Measurements from ENCODE around the gene CELA3B.
"Not testable (repeated sequence)": the region's sequence is repeated elsewhere in the genome, so short reads cannot be mapped to it uniquely, and the experiment has no call there.

Gene CELA3B

GRCh38 chr1:21946836-21947587, 29.8 kb upstream of the CELA3B start:
- DNase-seq: no peak

GRCh38 chr1:21950734-21951133, 26.1 kb upstream of the CELA3B start:
- DNase-seq: no peak

- DNase-seq: no peak
These were observed 25.5 kb upstream of the CELA3B start for GRCh38 chr1:21951226-21951870.

- no peak for DNase-seq
These were observed 23.9 kb upstream of the CELA3B start for GRCh38 chr1:21952786-21953520.

- no peak for DNase-seq
These were observed 21.8 kb upstream of the CELA3B start for GRCh38 chr1:21955058-21955457.

- DNase-seq: no peak
These were observed 21.1 kb upstream of the CELA3B start for GRCh38 chr1:21955501-21956281.

- DNase-seq: peak; percentile 37 to 46
These were observed 19.9 kb upstream of the CELA3B start for GRCh38 chr1:21956720-21957552.

GRCh38 chr1:21961337-21961736, 15.5 kb upstream of the CELA3B start:
- no peak for DNase-seq

GRCh38 chr1:21961799-21962198, 15.0 kb upstream of the CELA3B start:
- DNase-seq: no peak

GRCh38 chr1:21963477-21964217, 13.2 kb upstream of the CELA3B start:
- peak; percentile 88 to 89 for DNase-seq

GRCh38 chr1:21966247-21967000, 10.4 kb upstream of the CELA3B start:
- no peak for DNase-seq

GRCh38 chr1:21967216-21967615, 9.6 kb upstream of the CELA3B start:
- not testable (repeated sequence) for DNase-seq

GRCh38 chr1:21969066-21969465, 7.8 kb upstream of the CELA3B start:
- not testable (repeated sequence) for DNase-seq

GRCh38 chr1:21970523-21970922, 6.3 kb upstream of the CELA3B start:
- not testable (repeated sequence) for DNase-seq

GRCh38 chr1:21972973-21973441, 3.8 kb upstream of the CELA3B start:
- not testable (repeated sequence) for DNase-seq

- DNase-seq: not testable (repeated sequence)
These were observed 2.9 kb upstream of the CELA3B start for GRCh38 chr1:21973948-21974347.

GRCh38 chr1:21974699-21975098, 2.1 kb upstream of the CELA3B start:
- DNase-seq: not testable (repeated sequence)

GRCh38 chr1:21975296-21975695, 1.5 kb upstream of the CELA3B start:
- not testable (repeated sequence) for DNase-seq

- not testable (repeated sequence) for DNase-seq
These were observed 1.4 kb downstream of the CELA3B start for GRCh38 chr1:21978209-21978608.

- not testable (repeated sequence) for DNase-seq
These were observed 3.8 kb downstream of the CELA3B start for GRCh38 chr1:21980515-21981220.
